ENCODE data around the gene CDK13. TPM values are rescaled to one million over a fixed set of nuclear protein-coding genes. Genes with fewer than 3 reads are reported as not detected.
A peak's percentile ranks its signal among the peaks of the same experiment; 100 is the strongest.
"Not testable (repeated sequence)": the region's sequence is repeated elsewhere in the genome, so short reads cannot be mapped to it uniquely, and the experiment has no call there.

Gene CDK13
- total and polyA plus RNA-seq, 4 donors: 13.3 to 124 (median 30.8) TPM

GRCh38 chr7:40101201-40101600 is 151.1 kb downstream of the CDK13 start:
- Histone ChIP-seq H3K4me1 (ENCODE audit: control insufficient read depth in 5 of 5, insufficient read depth in 5 of 5, low read length in 5 of 5) (no peaks in the 10 kb centered on the region), H3K9me3 (ENCODE audit: control insufficient read depth in 4 of 4, insufficient read depth in 3 of 4, low read length in 3 of 4) (no peaks in the 10 kb centered on the region), H3K36me3 (ENCODE audit: control insufficient read depth in 4 of 4, insufficient read depth in 4 of 4, low read length in 4 of 4) (peaks cover 0 to 4% (median 2%) of the 10 kb centered on the region in 4 donors), H3K27me3 (ENCODE audit: control insufficient read depth in 3 of 3, insufficient read depth in 3 of 3, low read length in 2 of 3) (no peaks in the 10 kb centered on the region), H3K27ac (ENCODE audit: low read depth in 1 of 2, low read length in 1 of 2) (no peak overlapping the region), H3K9ac (ENCODE audit: insufficient read depth in 1 of 2, low read length in 2 of 2) (no peak overlapping the region), H3K4me3 (no peak overlapping the region)
- ATAC-seq (ENCODE audit: insufficient read depth, low FRiP score) (no peak), DNase-seq (no peak)
- no peak for TF ChIP-seq CTCF (IDR thresholded peaks at IDR 0.05; ENCODE audit: control extremely low read depth, extremely low read depth)
- WGBS, 2 donors: 89 to 91% methylated on average over 3 of the region's 3 CpGs

GRCh38 chr7:40102897-40103296 is 152.8 kb downstream of the CDK13 start:
- no peaks in the 10 kb centered on the region for H3K9me3 ChIP-seq (ENCODE audit: control insufficient read depth in 4 of 4, insufficient read depth in 3 of 4, low read length in 3 of 4)
- no peak for ATAC-seq (ENCODE audit: insufficient read depth, low FRiP score)
- H3K9ac ChIP-seq (ENCODE audit: insufficient read depth in 1 of 2, low read length in 2 of 2): no peak overlapping the region
- WGBS, 2 donors: 96 to 97% methylated on average over 2 of the region's 2 CpGs
- no peaks in the 10 kb centered on the region for H3K4me1 ChIP-seq (ENCODE audit: control insufficient read depth in 5 of 5, insufficient read depth in 5 of 5, low read length in 5 of 5)
- H3K27ac ChIP-seq (ENCODE audit: low read depth in 1 of 2, low read length in 1 of 2): no peak overlapping the region
- no peaks in the 10 kb centered on the region for H3K27me3 ChIP-seq (ENCODE audit: control insufficient read depth in 3 of 3, insufficient read depth in 3 of 3, low read length in 2 of 3)
- no peak overlapping the region for H3K4me3 ChIP-seq
- DNase-seq: no peak
- TF ChIP-seq CTCF (IDR thresholded peaks at IDR 0.05; ENCODE audit: control extremely low read depth, extremely low read depth): no peak
- peaks cover 0 to under 1% (median 0%) of the 10 kb centered on the region in 4 donors for H3K36me3 ChIP-seq (ENCODE audit: control insufficient read depth in 4 of 4, insufficient read depth in 4 of 4, low read length in 4 of 4)

- Histone ChIP-seq H3K9ac (ENCODE audit: insufficient read depth in 1 of 2, low read length in 2 of 2) (no peak overlapping the region), H3K4me3 (no peak overlapping the region), H3K36me3 (ENCODE audit: control insufficient read depth in 4 of 4, insufficient read depth in 4 of 4, low read length in 4 of 4) (no peaks in the 10 kb centered on the region), H3K9me3 (ENCODE audit: control insufficient read depth in 4 of 4, insufficient read depth in 3 of 4, low read length in 3 of 4) (no peaks in the 10 kb centered on the region), H3K27ac (ENCODE audit: low read depth in 1 of 2, low read length in 1 of 2) (no peak overlapping the region), H3K27me3 (ENCODE audit: control insufficient read depth in 3 of 3, insufficient read depth in 3 of 3, low read length in 2 of 3) (no peaks in the 10 kb centered on the region), H3K4me1 (ENCODE audit: control insufficient read depth in 5 of 5, insufficient read depth in 5 of 5, low read length in 5 of 5) (no peaks in the 10 kb centered on the region)
- 38 to 54% methylated on average over 4 of the region's 4 CpGs for WGBS, 2 donors
- TF ChIP-seq CTCF (IDR thresholded peaks at IDR 0.05; ENCODE audit: control extremely low read depth, extremely low read depth): no peak
- peak in 2 of 3 donors; percentile 14 for DNase-seq
- no peak for ATAC-seq (ENCODE audit: insufficient read depth, low FRiP score)
These were observed 155.9 kb downstream of the CDK13 start for GRCh38 chr7:40105879-40106473.

- Histone ChIP-seq H3K9me3 (ENCODE audit: control insufficient read depth in 4 of 4, insufficient read depth in 3 of 4, low read length in 3 of 4) (no peaks in the 10 kb centered on the region), H3K36me3 (ENCODE audit: control insufficient read depth in 4 of 4, insufficient read depth in 4 of 4, low read length in 4 of 4) (peaks cover 0 to 3% (median 0%) of the 10 kb centered on the region in 4 donors), H3K4me1 (ENCODE audit: control insufficient read depth in 5 of 5, insufficient read depth in 5 of 5, low read length in 5 of 5) (peaks cover 0 to 4% (median 0%) of the 10 kb centered on the region in 5 donors), H3K27me3 (ENCODE audit: control insufficient read depth in 3 of 3, insufficient read depth in 3 of 3, low read length in 2 of 3) (no peaks in the 10 kb centered on the region), H3K27ac (ENCODE audit: low read depth in 1 of 2, low read length in 1 of 2) (no peak overlapping the region), H3K4me3 (no peak overlapping the region), H3K9ac (ENCODE audit: insufficient read depth in 1 of 2, low read length in 2 of 2) (no peak overlapping the region)
- no peak for ATAC-seq (ENCODE audit: insufficient read depth, low FRiP score)
- 83 to 94% methylated on average over 2 of the region's 2 CpGs for WGBS, 2 donors
- TF ChIP-seq CTCF (IDR thresholded peaks at IDR 0.05; ENCODE audit: control extremely low read depth, extremely low read depth): no peak
- no peak for DNase-seq
These were observed 165.9 kb downstream of the CDK13 start for GRCh38 chr7:40115936-40116335.

- not testable (repeated sequence) for H3K27ac ChIP-seq (ENCODE audit: low read depth in 1 of 2, low read length in 1 of 2); H3K4me3 ChIP-seq; H3K27me3 ChIP-seq (ENCODE audit: control insufficient read depth in 3 of 3, insufficient read depth in 3 of 3, low read length in 2 of 3); H3K4me1 ChIP-seq (ENCODE audit: control insufficient read depth in 5 of 5, insufficient read depth in 5 of 5, low read length in 5 of 5); H3K36me3 ChIP-seq (ENCODE audit: control insufficient read depth in 4 of 4, insufficient read depth in 4 of 4, low read length in 4 of 4); DNase-seq; H3K9me3 ChIP-seq (ENCODE audit: control insufficient read depth in 4 of 4, insufficient read depth in 3 of 4, low read length in 3 of 4); ATAC-seq (ENCODE audit: insufficient read depth, low FRiP score); H3K9ac ChIP-seq (ENCODE audit: insufficient read depth in 1 of 2, low read length in 2 of 2)
- WGBS, 2 donors: 93 to 95% methylated on average over 9 of the region's 9 CpGs
These were observed 167.1 kb downstream of the CDK13 start for GRCh38 chr7:40117199-40117598.
